Immature natural killer cell (primary cell): ENCODE results near the gene CCDC142. TPM values are rescaled to one million over a fixed set of nuclear protein-coding genes. Genes with fewer than 3 reads are reported as not detected.

Experiments used
- DNase-seq, 3 donors: peaks; one replicate each; pipeline ENCODE4 v3.0.0; 2022; ENCODE audit warnings: mixed read lengths in 1 of 3
- H3K27ac Mint-ChIP-seq, 6 donors: one replicate each; pipeline ENCODE4 v1.8.0; 2020; ENCODE audit warnings: mixed read lengths in 6 of 6, mild to moderate bottlenecking in 5 of 6, inconsistent platforms in 4 of 6, moderate library complexity in 3 of 6
- H3K27me3 Mint-ChIP-seq, 3 donors: one replicate each; pipeline ENCODE4 v1.8.0; 2020 to 2021; ENCODE audit warnings: low read depth in 3 of 3, mild to moderate bottlenecking in 3 of 3, mixed read lengths in 3 of 3, moderate library complexity in 3 of 3, inconsistent platforms in 1 of 3
- H3K36me3 Mint-ChIP-seq, 3 donors: one replicate each; pipeline ENCODE4 v1.8.0; 2020; ENCODE audit warnings: mixed read lengths in 3 of 3, inconsistent platforms in 2 of 3, mild to moderate bottlenecking in 2 of 3
- H3K4me1 Mint-ChIP-seq, 2 donors: one replicate each; pipeline ENCODE4 v1.8.0; 2020; ENCODE audit warnings: inconsistent platforms in 2 of 2, mild to moderate bottlenecking in 2 of 2, mixed read lengths in 2 of 2, moderate library complexity in 1 of 2
- H3K4me3 Mint-ChIP-seq, 5 donors: one replicate each; pipeline ENCODE4 v1.8.0; 2020; ENCODE audit warnings: mild to moderate bottlenecking in 5 of 5, mixed read lengths in 5 of 5, inconsistent platforms in 3 of 5, moderate library complexity in 3 of 5
- H3K9me3 Mint-ChIP-seq, 6 donors: one replicate each; pipeline ENCODE4 v1.8.0; 2020; ENCODE audit warnings: mild to moderate bottlenecking in 6 of 6, mixed read lengths in 6 of 6, inconsistent platforms in 4 of 6, moderate library complexity in 3 of 6
- polyA plus RNA-seq, 3 donors: library from polyadenylated mRNA; unstranded; fragments of 300-500 nt; fragmentation: Illumina TruSeq; gene quantifications; one replicate each; pipeline ENCODE4 v1.2.3, GENCODE V29; 2021

Gene CCDC142, protein sequence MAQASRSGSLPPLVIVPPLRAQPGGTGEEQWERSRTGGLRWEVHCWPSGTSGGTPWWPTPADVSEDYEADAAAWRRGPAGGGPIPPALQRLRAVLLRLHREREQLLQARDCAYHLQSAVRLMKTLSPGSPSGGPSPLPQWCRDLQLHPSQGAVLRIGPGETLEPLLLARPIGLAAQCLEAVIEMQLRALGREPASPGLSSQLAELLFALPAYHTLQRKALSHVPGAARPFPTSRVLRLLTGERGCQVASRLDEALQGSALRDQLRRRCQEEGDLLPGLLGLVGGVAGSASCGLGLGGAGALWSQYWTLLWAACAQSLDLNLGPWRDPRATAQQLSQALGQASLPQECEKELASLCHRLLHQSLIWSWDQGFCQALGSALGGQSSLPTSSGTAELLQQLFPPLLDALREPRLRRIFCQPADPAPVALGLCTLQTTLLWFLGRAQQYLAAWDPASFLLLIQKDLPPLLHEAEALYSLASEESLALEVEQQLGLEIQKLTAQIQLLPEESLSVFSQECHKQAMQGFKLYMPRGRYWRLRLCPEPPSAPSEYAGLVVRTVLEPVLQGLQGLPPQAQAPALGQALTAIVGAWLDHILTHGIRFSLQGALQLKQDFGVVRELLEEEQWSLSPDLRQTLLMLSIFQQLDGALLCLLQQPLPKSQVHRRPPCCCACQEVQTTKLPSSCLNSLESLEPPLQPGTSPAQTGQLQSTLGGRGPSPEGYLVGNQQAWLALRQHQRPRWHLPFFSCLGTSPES
- polyA plus RNA-seq = 10 to 100 TPM in 1 of 3 donors, 1 to 10 TPM in 2; 4.1 to 16.6 (median 4.4) TPM

GRCh38 chr2:74482801-74483674 is at the start of gene CCDC142, which contains the start of gene TTC31:
CCDC142 (minus strand) TSS chr2:74482998; CDS start chr2:74482837, 161 bp downstream.
TTC31 (plus strand) TSS chr2:74483081; CDS start chr2:74483096, 15 bp downstream.
- Mint-ChIP-seq H3K27me3 (peaks cover 0 to 5% (median 4%) of the 10 kb centered on the region in 3 donors), H3K36me3 (peaks cover 6 to 14% (median 8%) of the 10 kb centered on the region in 3 donors)
- DNase-seq = peak; percentile 94 to 96 (median 95)

GRCh38 chr2:74532222-74532621 is 49.4 kb upstream of the CCDC142 start:
- DNase-seq = peak; percentile 39 to 41 (median 39)

More at GRCh38 chr2:74482801-74483674, at the start of gene CCDC142, which contains the start of gene TTC31:
- Mint-ChIP-seq H3K27ac (peak within 1 kb of the TSS; percentile 90 to 100 (median 99)), H3K4me3 (peak within 1 kb of the TSS; percentile 97 to 100 (median 99)), H3K9me3 (no peaks in the 10 kb centered on the region), H3K4me1 (peaks cover 35 to 40% of the 10 kb centered on the region in 2 donors)

GRCh38 chr2:74531666-74532065 is 48.9 kb upstream of the CCDC142 start:
- H3K36me3 Mint-ChIP-seq = peaks cover 6 to 20% (median 8%) of the 10 kb centered on the region in 3 donors
- peak overlapping the region in 3 of 5 donors; percentile 13 to 97 (median 55) for H3K4me3 Mint-ChIP-seq
- H3K27me3 Mint-ChIP-seq = peaks cover 9 to 22% (median 10%) of the 10 kb centered on the region in 3 donors
- no peaks in the 10 kb centered on the region for H3K9me3 Mint-ChIP-seq
- peak overlapping the region; percentile 93 to 99 (median 96) for H3K27ac Mint-ChIP-seq
- peaks cover 41% of the 10 kb centered on the region in 2 donors for H3K4me1 Mint-ChIP-seq
- no peak for DNase-seq

More at GRCh38 chr2:74532222-74532621, 49.4 kb upstream of the CCDC142 start:
- Mint-ChIP-seq H3K9me3 (no peaks in the 10 kb centered on the region), H3K27ac (peak overlapping the region; percentile 52 to 99 (median 95)), H3K36me3 (peaks cover under 1 to 16% (median 5%) of the 10 kb centered on the region in 3 donors), H3K27me3 (peaks cover 10 to 22% (median 13%) of the 10 kb centered on the region in 3 donors), H3K4me1 (peaks cover 39 to 41% of the 10 kb centered on the region in 2 donors), H3K4me3 (peak overlapping the region in 4 of 5 donors; percentile 11 to 57 (median 42))

GRCh38 chr2:74530239-74531187 is 47.7 kb upstream of the CCDC142 start:
- peak overlapping the region; percentile 93 to 99 (median 96) for H3K27ac Mint-ChIP-seq
- peaks cover 41 to 43% of the 10 kb centered on the region in 2 donors for H3K4me1 Mint-ChIP-seq
- peak; percentile 83 to 84 (median 84) for DNase-seq
- no peaks in the 10 kb centered on the region for H3K9me3 Mint-ChIP-seq
- H3K36me3 Mint-ChIP-seq = peaks cover 12 to 27% (median 16%) of the 10 kb centered on the region in 3 donors
- peak overlapping the region; percentile 93 to 97 (median 95) for H3K4me3 Mint-ChIP-seq
- H3K27me3 Mint-ChIP-seq = peaks cover 9 to 22% (median 10%) of the 10 kb centered on the region in 3 donors

- DNase-seq = peak; percentile 92 to 93 (median 92)
- peak within 1 kb of the TSS; percentile 93 to 99 (median 96) for H3K27ac Mint-ChIP-seq
- H3K9me3 Mint-ChIP-seq = no peaks in the 10 kb centered on the region
- H3K27me3 Mint-ChIP-seq = peaks cover 9 to 22% (median 10%) of the 10 kb centered on the region in 3 donors
- peaks cover 41 to 43% of the 10 kb centered on the region in 2 donors for H3K4me1 Mint-ChIP-seq
- H3K36me3 Mint-ChIP-seq = peaks cover 12 to 27% (median 16%) of the 10 kb centered on the region in 3 donors
- H3K4me3 Mint-ChIP-seq = peak within 1 kb of the TSS; percentile 93 to 97 (median 95)
Observed at GRCh38 chr2:74529357-74530238, 46.8 kb upstream of the CCDC142 start, which contains the start of the genes AUP1 and HTRA2. AUP1 (minus strand) TSS chr2:74529706; CDS start chr2:74529629, 77 bp downstream. HTRA2 (plus strand) TSS chr2:74529933; CDS start chr2:74530007, 74 bp downstream.

GRCh38 chr2:74528600-74529356 is 46.0 kb upstream of the CCDC142 start:
- Mint-ChIP-seq H3K4me3 (peak overlapping the region; percentile 93 to 97 (median 95)), H3K4me1 (peaks cover 41 to 43% of the 10 kb centered on the region in 2 donors), H3K9me3 (no peaks in the 10 kb centered on the region), H3K27ac (peak overlapping the region; percentile 93 to 99 (median 96)), H3K27me3 (peaks cover 9 to 23% (median 10%) of the 10 kb centered on the region in 3 donors), H3K36me3 (peaks cover 12 to 24% (median 16%) of the 10 kb centered on the region in 3 donors)
- DNase-seq = no peak

DNA sequence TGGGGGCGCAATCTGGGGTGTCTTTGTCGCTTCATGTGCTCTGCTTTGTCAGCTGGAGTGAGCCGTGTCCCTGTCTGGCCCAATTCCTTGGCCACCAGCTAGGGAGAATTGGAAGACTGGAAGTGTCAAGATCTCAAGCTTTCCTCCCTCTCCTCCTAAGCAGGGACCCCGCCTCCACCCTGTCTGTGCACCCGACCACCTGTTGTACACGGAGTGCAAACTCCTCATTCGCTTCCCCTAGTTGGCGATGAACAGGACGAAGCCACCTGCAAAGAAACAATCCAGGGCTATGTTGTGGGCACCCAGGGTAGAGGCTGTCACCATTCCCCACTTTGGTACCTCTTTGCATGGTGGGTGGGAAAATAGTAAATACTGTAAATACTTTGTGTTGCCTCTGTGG is 44.9 kb upstream of the CCDC142 start:
- H3K4me1 Mint-ChIP-seq = peaks cover 41 to 43% of the 10 kb centered on the region in 2 donors
- peak overlapping the region; percentile 61 to 96 (median 94) for H3K27ac Mint-ChIP-seq
- no peak for DNase-seq
- H3K27me3 Mint-ChIP-seq = peaks cover 9 to 26% (median 10%) of the 10 kb centered on the region in 3 donors
- H3K9me3 Mint-ChIP-seq = no peaks in the 10 kb centered on the region
- H3K4me3 Mint-ChIP-seq = peak overlapping the region; percentile 93 to 97 (median 95)
- H3K36me3 Mint-ChIP-seq = peaks cover 12 to 24% (median 16%) of the 10 kb centered on the region in 3 donors

DNA sequence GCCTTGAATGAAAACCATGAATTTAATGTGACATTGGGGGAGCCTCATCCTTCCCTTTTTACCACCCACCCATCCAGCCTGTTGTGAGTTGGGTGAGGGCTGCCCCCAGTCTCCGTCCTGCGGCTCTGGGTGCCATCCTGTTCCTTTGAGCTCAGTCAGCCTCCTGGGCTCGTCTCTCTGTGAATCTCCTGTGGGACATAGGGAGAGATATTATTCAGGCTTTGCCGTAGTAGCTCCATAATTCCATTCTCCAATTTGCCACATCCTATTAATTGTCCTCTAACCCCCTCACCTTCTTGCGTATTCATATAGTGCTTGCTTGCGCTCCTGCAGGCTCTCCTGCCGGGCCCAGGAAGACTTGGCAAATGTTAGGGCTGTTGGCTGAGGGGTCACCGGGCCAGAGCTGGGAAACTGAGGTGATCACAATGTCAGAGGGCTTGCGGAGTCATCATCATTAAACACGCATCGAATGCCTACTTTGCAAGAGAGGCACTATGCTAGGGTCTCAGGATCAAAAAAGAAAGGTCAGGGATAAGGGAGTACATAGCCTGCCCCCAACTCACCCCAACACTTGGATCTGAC is 43.9 kb upstream of the CCDC142 start:
- peak overlapping the region; percentile 10 to 40 (median 34) for H3K4me3 Mint-ChIP-seq
- H3K4me1 Mint-ChIP-seq = peaks cover 34 to 39% of the 10 kb centered on the region in 2 donors
- H3K9me3 Mint-ChIP-seq = no peaks in the 10 kb centered on the region
- DNase-seq = no peak
- H3K27ac Mint-ChIP-seq = peak overlapping the region in 3 of 6 donors; percentile 8 to 49 (median 28)
- H3K36me3 Mint-ChIP-seq = peaks cover 12 to 19% (median 14%) of the 10 kb centered on the region in 3 donors
- peaks cover 9 to 26% (median 10%) of the 10 kb centered on the region in 3 donors for H3K27me3 Mint-ChIP-seq

- peak within 1 kb of the TSS; percentile 10 to 40 (median 34) for H3K4me3 Mint-ChIP-seq
- peaks cover 27 to 32% of the 10 kb centered on the region in 2 donors for H3K4me1 Mint-ChIP-seq
- no peak for DNase-seq
- H3K27me3 Mint-ChIP-seq = peaks cover 9 to 25% (median 12%) of the 10 kb centered on the region in 3 donors
- peak within 1 kb of the TSS in 4 of 6 donors; percentile 8 to 49 (median 32) for H3K27ac Mint-ChIP-seq
- H3K36me3 Mint-ChIP-seq = peaks cover 12 to 19% (median 15%) of the 10 kb centered on the region in 3 donors
- H3K9me3 Mint-ChIP-seq = no peaks in the 10 kb centered on the region
Observed at GRCh38 chr2:74525717-74526648, 43.2 kb upstream of the CCDC142 start, which contains the start of gene DQX1. DQX1 (minus strand) TSS chr2:74526231; CDS start chr2:74525729, 502 bp downstream.
